GM19240 (cell line): ENCODE results near the gene CARMIL3.

Experiments
- DNase-seq: peaks from one replicate; pipeline ENCODE4 v3.0.0; 2011; ENCODE audit warnings: low spot score; ENCODE audit not compliant: insufficient read length

The CARMIL3 gene

GRCh38 chr14:24113379-24113800 is 61.6 kb downstream of the CARMIL3 start:
- DNase-seq: no peak

GRCh38 chr14:24113801-24114531 is 62.2 kb downstream of the CARMIL3 start:
- peak; percentile 46 for DNase-seq

GRCh38 chr14:24114532-24115421 is 63.0 kb downstream of the CARMIL3 start, which contains the start of the genes DCAF11 and NRL:
TSS of gene DCAF11 (plus strand) at chr14:24114777. CDS start at chr14:24115595, 818 bp downstream.
TSS of gene NRL (minus strand) at chr14:24114949. CDS start at chr14:24082848, 32,101 bp downstream.
- DNase-seq: peak; percentile 91

GRCh38 chr14:24115422-24116127 is 63.8 kb downstream of the CARMIL3 start:
- DNase-seq: no peak

DNA sequence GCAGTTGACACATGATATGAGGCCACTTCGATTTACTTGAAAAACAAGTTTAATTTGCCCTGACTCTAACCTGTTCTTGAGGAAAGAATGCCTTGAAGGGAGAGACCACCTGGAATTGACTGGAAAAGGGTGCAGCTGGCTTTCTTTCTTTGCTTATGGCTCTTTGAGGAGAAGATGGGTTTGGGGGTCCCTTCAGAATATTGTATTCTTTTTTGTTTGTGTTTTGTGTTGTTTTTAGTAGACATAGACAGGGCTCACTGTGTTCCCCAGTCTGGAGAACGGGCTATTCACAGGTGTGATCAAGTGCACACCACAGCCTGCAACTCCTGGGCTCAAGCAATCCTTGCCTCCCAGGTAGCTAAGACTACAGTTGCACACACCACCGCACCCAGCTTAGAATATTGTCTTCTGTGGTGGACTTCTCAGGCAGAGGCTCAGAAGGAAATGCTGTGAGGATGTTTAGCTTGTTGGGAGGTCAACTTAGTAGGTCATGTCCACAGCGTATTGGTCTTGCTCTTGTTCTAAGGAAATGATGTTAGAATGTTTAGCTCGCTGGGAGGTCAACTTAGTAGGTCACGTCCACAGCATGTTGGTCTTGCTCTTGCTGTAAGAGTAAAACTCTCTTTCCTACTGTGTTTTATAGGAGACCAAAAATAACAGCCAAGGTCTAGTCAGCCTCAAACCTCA is 64.5 kb downstream of the CARMIL3 start:
- no peak for DNase-seq

DNA sequence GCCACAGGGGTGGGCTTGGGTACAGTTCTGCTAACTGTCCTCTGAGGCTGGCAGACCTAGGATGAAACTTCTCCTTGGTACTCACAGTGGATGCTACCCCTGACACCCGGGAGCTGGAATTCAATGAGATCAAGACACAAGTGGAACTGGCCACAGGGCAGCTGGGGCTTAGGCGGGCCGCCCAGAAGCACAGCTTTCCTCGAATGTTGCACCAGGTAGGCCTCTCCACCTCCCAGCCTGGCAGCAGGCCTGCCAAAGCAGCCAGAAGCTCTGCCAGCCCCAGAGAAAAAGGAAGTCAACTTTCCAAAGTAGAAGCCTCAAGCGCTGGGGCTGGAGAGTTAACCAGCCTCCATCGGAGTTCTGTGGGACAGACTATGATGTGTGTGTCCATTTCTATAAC is 65.4 kb downstream of the CARMIL3 start:
- DNase-seq: no peak
